GM21619 (cell line): ENCODE results near the gene LMOD1.
A peak's percentile ranks its signal among the peaks of the same experiment; 100 is the strongest.
"Not testable (repeated sequence)": the region's sequence is repeated elsewhere in the genome, so short reads cannot be mapped to it uniquely, and the experiment has no call there.

Experiments
- ATAC-seq: cut with Tn5 transposase; IDR thresholded peaks from one replicate; pipeline ENCODE4 v1.9.1; 2021; ENCODE audit not compliant: unreplicated experiment

Gene LMOD1

DNA sequence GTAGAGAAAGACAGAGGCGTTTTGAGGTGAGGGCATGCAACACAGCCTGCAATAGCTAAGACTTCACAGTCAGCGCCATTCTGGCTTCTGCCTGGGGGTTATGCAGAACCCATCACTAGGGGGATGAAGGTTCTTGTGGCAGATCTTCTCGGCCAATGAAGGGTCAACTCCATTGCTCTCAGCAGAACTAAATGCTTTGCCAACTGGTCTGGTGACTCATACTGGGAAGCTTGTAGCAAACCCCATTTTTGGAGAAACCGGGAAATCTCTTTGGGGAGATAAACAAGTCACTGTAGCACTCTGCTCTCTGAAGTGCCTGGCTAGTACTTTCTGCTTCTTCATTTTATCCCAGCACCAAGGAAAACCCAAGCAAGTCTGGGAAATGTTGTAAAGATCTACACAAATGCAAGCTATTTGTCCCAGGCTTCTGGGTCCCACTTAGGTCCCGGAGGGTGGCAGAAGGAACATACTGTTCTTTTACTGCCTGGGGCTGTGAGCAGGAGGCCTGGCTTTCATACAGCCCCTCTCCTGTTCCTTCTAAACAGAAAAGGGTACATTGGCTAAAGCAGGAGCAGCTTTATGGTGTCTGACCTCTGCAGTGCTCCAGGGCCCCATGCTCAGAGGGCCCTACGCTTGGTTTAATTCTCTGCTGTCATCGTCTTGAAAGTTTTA, 28.9 kb downstream of the LMOD1 start:
- ATAC-seq, result no peak

DNA sequence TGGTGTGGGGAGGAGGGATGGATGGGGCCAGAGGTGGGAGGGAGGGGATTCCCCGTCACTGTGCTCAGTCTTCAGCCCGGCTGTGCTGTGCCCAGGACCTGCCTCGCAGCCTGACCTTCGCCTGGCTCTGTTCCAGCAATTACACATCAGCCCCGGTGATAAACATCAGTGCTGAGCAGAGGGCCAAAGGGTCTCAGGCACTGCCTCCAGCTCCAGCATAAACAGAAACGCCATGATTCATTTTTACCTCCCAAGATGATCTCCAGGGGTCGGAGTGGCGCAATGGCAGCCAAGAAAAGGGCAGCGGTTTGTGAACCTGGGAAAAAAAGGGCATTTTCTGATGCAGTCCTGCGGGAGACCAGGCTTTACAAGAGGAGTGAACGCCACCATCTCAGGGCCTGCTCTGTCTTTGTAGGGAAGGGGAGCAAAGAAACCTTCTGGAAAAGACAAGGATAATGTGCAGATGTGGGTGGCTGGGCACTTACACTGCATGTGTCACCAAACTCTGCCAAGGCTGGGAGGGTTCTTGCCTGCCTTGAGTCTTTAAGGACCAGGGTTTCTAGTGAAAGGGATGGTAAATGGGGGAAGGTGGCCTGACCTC, 29.6 kb downstream of the LMOD1 start:
- ATAC-seq, result no peak

DNA sequence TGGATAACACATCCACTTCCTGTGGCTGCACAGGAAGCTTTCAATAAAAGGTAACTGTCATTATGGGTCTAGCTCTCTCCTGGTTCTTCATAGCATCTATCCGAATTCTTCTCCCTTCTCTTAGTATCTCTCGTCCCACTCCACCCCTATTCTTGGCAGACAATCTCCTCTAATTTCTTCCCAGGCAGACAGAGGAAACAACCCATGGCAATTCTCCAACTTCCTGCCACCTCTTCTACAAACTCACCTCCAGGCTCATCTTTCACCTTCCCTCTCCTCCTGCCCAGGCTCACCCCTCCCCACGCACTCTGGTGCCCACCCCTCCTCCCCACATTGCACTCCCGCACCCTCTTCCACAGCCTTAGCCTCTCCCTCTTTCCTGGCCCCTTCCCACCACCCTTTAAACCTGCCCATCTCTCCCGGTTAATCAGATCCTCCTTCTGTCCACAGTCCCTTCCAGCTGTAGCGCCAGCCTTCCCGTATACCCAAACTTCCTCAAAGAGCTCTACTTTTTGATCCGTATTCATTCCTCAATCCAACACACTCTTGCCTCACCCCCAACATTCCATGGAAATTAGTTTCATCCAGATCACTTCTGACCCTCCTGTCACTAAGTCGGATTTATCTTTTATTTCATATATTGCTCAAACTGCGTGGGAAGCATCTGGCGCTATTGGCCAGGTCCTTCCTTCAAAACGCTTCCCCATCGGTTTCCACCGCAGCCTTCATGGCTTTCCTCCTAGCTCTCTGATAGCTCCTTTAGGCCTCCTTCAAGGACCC, 31.7 kb downstream of the LMOD1 start:
- no peak for ATAC-seq

DNA sequence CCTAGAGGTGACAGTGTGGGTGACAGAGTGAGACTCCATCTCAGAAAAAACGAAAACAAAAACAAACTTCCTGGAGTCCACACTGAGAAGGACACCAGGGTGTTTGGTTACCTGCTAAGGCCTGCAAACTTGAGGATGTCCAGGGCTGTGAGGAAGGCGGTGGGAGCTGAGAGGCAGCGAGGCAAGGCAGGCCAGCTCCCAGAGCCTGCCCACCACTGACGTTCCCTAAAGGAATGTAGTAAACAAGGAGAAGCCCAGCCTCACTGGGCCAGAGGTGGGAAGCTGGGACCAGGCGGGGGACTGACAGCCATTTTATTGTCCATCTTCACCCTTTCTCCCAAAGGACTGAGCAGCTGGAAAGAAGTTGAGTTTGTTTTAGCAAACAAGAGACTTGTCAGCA, 33.5 kb downstream of the LMOD1 start:
- ATAC-seq, result no peak

DNA sequence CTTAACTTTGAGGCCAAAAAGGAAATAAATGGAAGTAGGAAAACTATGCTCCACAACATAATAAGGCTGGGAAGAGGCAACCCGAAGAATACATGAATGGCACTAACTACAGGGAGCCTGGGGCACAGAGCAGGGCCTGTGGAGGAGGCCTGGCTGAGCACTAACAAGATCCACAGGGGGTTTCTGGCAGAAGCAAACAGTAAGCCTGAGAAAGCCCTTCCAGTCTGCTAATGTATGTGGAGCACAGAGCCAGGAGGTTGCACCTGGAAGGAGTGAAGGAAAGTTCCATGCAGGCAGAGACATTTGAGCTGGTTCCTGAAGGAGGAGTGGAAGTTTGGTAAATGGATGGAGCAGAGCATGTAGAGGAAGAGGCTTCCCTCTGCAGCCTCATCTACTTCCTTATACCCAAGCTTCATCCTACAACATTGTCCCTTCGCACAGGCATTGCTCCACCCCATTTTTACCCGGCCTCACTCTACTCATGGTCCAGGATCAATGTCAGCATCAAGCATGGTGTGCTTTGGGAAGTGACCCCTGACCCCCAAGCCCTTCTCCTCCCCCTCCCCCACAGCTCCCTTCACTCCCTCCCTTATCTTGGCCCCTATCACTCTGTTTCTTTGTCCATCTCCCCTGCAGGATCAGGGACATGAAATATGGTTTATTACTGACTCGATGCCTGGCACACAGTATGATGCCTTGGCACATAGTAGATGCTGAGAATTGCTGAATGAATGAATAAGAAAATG, 34.3 kb downstream of the LMOD1 start:
- ATAC-seq, result no peak

DNA sequence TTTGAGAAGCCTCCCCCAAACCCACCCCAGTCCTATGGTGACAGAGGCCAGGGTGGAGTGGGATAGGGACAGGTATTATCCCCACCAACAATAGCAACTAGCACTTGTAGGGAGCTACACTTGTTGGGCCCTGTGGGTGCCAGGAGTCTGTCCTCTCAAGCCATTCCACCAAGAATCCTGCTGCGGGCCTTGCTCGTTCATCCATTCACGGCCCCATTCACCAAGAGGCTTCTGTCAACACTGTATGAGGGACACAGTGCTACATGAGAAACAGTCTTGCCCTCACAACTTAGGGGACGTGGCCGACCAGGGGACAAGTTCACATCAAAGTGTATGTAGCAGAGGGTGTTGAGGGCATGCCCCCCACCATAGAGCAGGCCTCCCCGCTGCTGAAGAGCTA, 38.7 kb downstream of the LMOD1 start:
- no peak for ATAC-seq

DNA sequence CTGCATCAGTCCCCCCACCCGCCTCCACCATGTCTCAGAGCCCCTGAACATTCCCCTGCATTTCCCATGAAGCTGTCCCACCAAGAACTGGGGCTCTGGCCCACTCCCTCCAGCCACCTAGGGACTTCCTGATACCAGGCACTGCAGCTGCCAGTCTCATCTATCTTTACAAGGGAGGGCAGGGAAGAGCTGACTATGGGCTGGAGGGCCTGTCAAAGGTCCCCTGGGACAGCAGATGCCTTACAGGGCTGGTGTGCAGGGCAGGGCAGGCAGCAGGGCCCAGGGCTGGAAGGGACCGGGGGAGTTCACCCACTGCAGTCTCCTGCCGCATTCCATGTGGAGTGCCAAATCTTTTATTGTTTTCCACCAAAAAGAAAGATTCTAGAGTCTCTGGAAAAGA, 40.0 kb downstream of the LMOD1 start:
- no peak for ATAC-seq

DNA sequence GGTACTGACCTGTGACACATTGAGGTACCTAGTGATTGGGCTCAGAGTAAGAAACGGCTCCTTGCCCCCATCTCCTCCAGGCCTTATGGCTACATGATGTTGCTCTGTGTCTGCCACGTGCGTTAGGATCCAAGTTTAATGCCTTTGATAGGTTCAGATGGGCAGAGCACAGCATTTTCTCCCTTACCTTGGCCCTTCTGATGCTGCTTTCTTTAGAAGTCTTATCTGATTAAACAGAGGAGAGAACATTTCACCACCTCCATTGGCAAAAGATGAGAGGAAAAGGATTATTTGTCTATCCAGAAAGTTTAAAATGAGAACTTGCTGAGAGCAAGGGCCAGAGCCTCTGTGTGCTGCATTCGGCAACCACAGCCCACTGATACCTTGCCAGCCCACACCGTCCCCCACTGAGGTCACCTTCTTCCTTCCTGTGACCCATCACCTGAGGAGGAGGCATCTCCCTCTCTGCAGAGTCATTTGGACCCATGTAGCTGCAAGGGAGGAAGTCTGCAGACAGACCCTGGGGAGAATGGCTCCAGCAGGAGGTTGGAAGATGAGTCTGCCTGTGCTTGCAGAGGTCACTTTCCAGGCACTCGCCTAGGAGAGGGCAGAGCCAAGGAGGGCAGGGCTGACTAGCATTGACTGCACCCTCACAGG, 41.0 kb downstream of the LMOD1 start:
- no peak for ATAC-seq

DNA sequence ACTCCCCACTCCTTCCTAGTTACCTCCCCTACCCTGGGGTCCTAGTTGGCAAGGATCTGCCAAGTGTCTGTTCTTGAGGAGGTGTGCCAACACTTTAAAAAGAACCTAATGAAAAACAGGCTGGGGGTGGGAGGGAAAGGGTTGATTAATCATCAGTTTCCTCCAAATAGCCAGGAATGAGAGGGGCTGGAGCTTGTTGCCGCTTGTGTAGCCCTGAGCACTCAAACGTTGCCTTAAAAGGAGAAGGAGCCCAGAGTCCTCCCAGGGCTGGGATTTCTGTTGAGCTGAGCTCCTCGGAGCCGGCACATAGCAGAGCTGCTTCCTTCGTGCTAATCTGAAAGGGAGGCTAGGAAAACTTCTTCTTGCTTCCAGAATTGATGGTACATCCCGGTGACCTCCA, 41.8 kb downstream of the LMOD1 start:
- ATAC-seq, result no peak

DNA sequence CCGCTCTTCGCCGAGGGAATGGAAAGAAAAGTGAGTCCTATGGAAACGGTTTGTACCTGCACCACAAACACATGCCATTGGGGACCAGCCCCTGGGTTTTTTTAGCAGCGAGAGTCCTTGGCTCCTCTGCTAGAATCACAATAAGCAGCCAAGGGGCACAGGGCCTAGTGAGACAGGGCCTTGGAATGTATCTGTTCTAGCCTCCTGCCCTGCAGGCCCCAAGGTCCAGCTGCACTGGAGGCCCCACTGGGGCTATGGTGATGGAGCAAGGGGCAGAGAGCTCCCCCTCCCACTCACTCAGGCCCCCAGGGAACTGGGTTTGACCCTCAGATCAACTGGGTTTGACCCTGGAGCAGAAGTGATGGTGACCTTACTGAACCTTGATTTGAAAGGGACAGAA, 43.2 kb downstream of the LMOD1 start:
- no peak for ATAC-seq

DNA sequence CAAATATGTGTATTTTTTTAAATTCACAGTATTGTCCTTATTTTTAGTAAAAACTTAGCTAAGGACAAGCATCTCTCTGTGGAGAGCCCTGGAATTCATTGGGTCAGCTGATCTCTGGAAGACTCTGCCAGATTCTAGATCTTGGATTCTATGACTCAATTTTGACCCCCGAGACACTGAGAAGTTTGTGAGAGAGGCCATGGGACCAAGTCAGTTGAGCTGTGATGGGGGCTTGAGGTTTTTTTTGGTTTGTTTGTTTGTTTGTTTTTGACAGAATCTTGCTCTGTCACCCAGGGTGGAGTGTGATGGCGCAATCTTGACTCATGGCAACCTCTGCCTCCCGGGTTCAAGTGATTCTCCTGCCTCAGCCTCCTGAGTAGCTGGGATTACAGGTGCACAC, 44.1 kb downstream of the LMOD1 start:
- no peak for ATAC-seq

DNA sequence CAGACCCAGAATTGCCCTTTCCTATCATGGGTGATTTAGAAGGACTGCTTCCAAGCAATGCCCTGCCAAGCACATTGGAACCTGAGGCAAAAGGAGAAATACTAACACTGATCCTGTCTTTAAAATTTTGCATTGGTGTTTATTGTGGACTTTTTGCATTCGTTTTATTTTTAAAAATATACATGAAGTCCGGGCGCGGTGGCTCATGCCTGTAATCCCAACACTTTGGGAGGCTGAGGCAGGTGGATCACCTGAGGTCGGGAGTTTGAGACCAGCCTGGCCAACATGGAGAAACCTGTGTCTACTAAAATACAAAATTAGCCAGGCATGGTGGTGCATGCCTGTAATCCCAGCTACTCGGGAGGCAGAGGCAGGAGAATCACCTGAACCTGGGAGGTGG, 45.3 kb downstream of the LMOD1 start:
- ATAC-seq, result not testable (repeated sequence)

DNA sequence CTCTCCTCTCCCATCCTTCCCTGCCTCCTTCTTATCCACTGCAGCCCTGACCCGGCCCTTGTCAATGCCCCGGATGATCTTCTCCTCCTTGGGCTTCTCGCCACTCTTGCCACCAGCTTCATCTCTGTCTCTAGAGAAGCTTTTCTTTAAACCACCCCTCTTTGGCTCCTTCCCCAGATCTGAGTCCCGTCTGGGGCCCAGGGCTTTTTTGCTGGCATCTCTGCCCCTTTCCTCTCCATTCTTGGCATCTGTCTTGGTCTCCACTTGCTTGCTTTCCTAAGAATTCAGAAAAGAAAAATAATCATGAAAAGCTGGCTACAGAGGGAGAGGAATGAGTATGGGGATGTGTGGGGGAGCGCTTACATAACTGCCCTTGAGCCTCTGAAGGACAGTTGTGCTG, 45.9 kb downstream of the LMOD1 start:
- no peak for ATAC-seq

DNA sequence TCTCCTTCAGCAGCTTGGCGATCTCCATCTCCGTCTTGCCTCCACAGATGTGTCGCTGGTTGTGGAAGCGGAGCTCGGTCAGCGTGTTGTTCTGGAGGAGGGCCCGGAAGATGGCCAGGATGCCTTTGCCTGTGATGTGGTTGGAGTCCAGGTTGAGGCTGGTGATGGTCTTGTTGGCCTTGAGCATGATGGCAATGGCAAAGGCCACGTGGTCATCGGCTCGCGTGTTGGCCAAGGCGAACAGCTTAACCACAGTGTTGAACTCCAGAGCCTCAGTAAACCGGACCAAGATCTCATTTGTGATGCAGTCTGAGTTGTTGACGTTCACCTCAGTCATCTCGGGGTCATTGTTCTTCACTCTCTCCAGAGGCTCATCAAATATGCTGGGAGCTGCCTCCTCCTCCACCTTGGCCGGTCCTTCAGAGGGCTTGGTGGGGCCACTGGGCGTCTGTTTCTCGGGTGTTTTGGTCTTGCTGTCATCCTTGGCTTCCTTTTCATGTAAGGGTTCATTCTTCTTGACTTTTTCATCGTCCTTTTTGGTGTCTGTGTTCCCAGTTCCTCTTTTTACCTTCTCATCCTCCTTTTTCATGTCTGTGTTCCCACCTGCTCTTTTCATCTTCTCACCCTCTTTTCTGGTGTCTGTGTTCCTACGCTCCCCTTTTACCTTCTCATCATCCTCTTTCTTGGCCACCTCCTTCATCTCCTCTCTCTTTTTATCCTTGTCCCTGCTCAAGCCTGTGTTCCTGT, 46.5 kb downstream of the LMOD1 start:
- ATAC-seq, result no peak

DNA sequence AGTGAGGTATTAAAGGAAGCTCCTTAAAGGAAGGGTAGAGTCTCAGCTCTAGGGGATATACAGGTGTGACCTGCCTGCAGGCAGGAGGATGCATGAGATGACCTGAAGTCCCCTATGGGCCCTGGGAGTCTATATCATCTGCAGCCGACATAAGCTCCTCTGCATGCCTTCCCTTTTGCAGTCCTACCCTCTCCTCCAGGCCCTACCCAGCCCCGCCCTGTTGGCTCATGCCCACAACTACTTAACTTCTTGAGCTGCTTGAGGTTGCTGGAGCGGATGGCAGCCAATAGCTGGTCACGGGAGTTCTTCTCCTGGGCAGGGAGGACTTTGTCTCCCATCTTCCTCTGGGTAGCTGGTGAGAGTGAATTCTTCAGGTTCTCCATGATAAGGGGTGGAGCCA, 47.4 kb downstream of the LMOD1 start:
- no peak for ATAC-seq

DNA sequence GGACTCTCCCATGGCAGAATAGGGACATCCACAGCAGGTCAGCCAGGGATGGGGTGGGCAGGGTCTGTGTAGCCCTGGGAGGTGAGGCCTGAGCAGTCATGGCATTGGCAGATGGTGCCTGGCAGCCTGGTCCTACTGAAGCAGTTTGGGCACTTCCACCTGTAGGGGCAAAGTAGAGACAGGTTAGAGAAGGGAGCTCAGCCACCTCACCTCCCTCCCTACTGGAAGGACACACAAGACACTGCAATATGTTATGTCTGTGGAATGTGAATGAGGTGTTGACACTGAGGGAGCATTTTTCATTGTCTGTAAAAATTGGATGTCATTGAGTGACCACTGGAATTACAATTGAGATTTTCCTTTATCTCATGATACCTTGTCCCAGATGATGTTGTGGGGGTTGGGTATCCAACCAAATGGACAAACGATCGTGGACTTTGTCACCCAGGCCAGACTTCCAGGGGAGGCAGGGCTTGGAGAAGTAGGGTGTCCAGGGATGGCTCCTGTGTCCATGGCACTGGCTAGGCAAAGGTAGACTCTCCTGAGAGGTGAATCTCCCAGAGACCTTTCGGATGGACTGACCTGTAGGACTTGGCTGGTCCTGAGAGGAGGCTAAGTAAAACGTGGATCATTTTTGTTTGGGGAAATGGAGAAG, 48.0 kb downstream of the LMOD1 start:
- no peak for ATAC-seq

DNA sequence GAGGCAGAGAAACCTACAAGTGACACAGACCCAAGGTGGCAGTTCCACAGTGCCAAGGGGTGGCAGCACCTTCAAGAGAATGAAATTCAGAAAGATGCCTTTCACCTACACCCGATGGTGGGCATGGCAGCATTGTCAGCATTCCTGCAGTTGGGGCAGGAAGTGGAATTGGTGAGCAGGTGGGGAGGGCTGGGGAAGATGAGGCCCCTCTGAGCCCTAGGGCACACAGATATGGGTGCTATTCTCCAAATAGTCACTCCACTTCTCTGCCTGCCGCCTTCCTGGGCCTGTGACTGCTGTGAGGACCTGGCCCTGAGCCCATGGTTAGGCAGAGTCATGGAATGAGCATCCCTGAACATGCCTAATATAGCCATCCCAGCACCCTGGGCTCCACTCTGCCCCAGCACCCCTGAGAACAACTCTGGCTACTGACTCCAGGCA, 49.4 kb downstream of the LMOD1 start:
- no peak for ATAC-seq

DNA sequence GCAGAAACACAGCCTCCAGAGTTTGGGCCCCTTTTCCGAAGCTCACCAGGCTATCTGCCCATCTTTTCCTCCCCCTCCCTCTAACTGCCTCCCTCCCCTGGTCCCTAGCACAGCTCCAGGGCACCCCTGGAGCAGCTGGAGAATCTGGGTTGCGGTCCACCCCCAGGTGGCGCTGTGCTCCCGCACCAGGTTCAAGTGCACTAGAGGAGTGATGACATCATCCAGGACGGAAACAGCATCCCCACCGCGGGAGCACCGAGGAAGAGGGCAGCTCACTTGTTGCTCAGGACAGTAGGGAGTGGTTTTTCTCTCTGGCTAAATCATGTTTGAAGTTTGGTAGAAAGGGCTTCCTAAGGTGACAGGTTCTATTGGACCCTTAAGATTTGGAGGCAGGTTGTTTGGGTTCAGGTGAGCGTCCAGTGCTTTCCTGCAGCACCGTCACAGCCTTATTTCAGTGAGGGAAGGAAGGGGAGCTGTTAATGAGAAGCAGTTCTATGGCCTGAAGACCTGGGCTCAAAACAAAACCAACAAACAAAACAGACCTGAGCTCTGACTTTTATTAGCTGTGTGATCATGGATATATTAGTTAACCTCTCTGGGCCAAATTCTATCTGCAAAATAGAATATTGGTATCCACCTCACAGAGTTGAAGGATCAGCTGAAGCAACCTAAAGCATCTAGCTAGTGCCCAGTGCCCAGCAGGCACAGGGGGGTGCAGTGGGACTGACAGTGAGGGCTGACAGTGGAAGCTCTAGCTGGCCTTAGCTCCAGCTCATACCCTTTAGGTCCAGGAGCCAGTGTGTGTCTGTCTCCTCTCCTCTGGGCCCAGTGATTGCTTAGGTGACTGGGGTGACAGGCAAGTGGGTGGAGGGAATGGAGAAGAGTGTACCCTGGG, 50.2 kb downstream of the LMOD1 start:
- peak; percentile 85 for ATAC-seq

DNA sequence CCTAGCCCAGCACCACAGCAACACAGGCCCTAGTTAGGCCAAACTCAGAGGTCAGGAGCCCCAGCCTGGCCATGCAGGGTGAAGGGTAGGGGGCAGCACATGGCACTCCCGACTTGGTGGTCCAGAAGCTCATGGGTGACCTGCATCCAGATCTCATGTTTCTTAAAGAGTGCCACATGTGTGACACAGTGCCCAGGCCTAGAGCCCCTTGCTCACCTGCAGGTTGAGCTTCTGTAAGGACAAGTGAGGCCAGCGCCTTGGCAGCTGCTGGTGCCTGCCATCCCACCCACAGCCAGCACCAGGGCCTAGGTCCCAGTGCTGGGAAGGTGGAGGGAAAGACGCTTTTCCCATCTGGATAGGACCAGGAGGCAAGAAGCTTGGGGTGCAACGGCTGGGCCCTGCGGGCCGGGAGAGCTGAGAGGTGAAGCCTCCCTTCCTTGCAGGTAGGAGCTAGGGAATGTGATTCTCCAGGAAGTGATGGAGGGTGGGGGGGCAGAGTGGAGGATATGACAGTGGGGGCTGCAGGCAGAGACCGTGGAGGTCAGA, 51.2 kb downstream of the LMOD1 start:
- no peak for ATAC-seq
